Heart left ventricle (tissue), 16 donors: ENCODE measurements around the gene CDV3. TPM values are rescaled to one million over a fixed set of nuclear protein-coding genes. Genes with fewer than 3 reads are reported as not detected.

Experiments
- ATAC-seq, 4 donors: fragments of 200-7000 bp; cut with Tn5 transposase; one replicate each; pipeline ENCODE4 v1.9.1; 2020 to 2022; ENCODE audit warnings: moderate library complexity in 4 of 4, mild to moderate bottlenecking in 3 of 4, moderate number of reproducible peaks in 1 of 4
- DNase-seq, 5 donors: peaks; one replicate each; pipeline ENCODE4 v3.0.0-alpha.2; 2020
- H3K27ac ChIP-seq, 12 donors: fragments of 200-600 bp; sonication (generic) in 4 of 12; one replicate each; pipeline versions ENCODE4 v1.5.0 to v1.8.0; 2016 to 2022; ENCODE audit warnings: mild to moderate bottlenecking in 2 of 12
- H3K27me3 ChIP-seq, 9 donors: fragments of 200-600 bp; sonication (generic) in 2 of 9; one replicate each; pipeline versions ENCODE4 v1.5.1 to v1.8.0; 2016 to 2022; ENCODE audit warnings: mild to moderate bottlenecking in 3 of 9
- H3K36me3 ChIP-seq, 9 donors: fragments of 200-600 bp; sonication (generic) in 2 of 9; one replicate each; pipeline versions ENCODE4 v1.5.0 to v1.8.0; 2018 to 2022; ENCODE audit warnings: mild to moderate bottlenecking in 2 of 9
- H3K4me1 ChIP-seq, 12 donors: fragments of 200-600 bp; sonication (generic) in 4 of 12; one replicate each; pipeline versions ENCODE4 v1.5.0 to v1.8.0; 2016 to 2022; ENCODE audit warnings: mild to moderate bottlenecking in 3 of 12
- H3K4me3 ChIP-seq, 12 donors: fragments of 200-600 bp; sonication (generic) in 4 of 12; one replicate each; pipeline versions ENCODE4 v1.5.0 to v1.8.0; 2017 to 2022; ENCODE audit warnings: mild to moderate bottlenecking in 9 of 12, moderate library complexity in 4 of 12
- H3K9me3 ChIP-seq, 12 donors: fragments of 200-600 bp; sonication (generic) in 4 of 12; one replicate each; pipeline versions ENCODE4 v1.5.0 to v1.8.0; 2016 to 2022; ENCODE audit warnings: mild to moderate bottlenecking in 1 of 12
- CTCF ChIP-seq, 12 donors: fragments of 200-600 bp; sonication (generic) in 4 of 12; IDR thresholded peaks; one replicate each; pipeline versions ENCODE4 v1.5.0 to v1.8.0; 2018 to 2022; ENCODE audit warnings: antibody characterized with exemption in 12 of 12, mild to moderate bottlenecking in 5 of 12
- POLR2A ChIP-seq, 2 donors: fragments of 450-650 bp; IDR thresholded peaks; one replicate each; pipeline ENCODE4 v1.6.1; 2017; ENCODE audit warnings: antibody characterized with exemption in 2 of 2, mild to moderate bottlenecking in 2 of 2, moderate library complexity in 2 of 2
- WGBS, 4 donors: extraction: QIAGEN DNeasy Blood & Tissue Kit in 2 of 4; methylation state at CpG; one replicate each; pipeline versions ENCODE4 v1.1.5 to v1.1.7; 2013 to 2018; 5-methylcytosine and 5-hydroxymethylcytosine counted together
- intact Hi-C, 10 donors: fragments of 100-400 bp; cut with DNase I; formaldehyde crosslinking; loops; one replicate each; pipeline versions ENCODE4 v1.11.1 to v1.14.2; 2022
- polyA plus RNA-seq, 2 donors: library from polyadenylated mRNA; stranded (reverse); fragments of 200-250 nt; gene quantifications; one replicate each; pipeline ENCODE4 v1.2.3, GENCODE V29; 2013
- total RNA-seq, 9 donors: library from RNA; depleted of rRNA in 2 of 9; stranded (reverse); fragments of >200 nt in 2 of 9; fragmentation: NEBNext Ultra II Directional in 3 of 9; extraction: Animal tissue kit (Norgen Biotek cat#: 25700) in 3 of 9; gene quantifications; one replicate each; pipeline versions ENCODE4 v1.1.0 to v1.2.4, GENCODE V29; 2016 to 2023
- donor health status: ischemic (EF 13 %, LVEDD 7.1; RV severe dilation, severe dysfunction).
- donor health status: healthy with polysubstance abuse.
- donor health status: DM: no; HTN: yes; CAD: no.
- donor health status: DM: no; HTN: no; CAD: no.
- donor health status: ischemic (EF 25% LVEDD 6.9; RV normal size, moderate dysfunction).
- donor health status: ischemic (EF 25% LVEDD 5.7; RV mildly dilated, moderate dysfunction).
- donor health status: healthy.
- donor health status: DM: yes; HTN: yes; CAD: no.
- donor health status: ischemic (EF 35%, LVEDD 5.7; RV mildly dilated, moderate dysfunction).
- donor health status: nonischemic (EF 11% LVEDD 7.7; RV severe dilation, severe dysfunction).
- donor health status: DM: yes; HTN: yes; CAD: no.
- donor health status: PGD.
- donor health status: ischemic (EF 29% LVEDD 5.4; RV normal size, mild dysfunction).
- donor health status: nonischemic (EF 23%, LVEDD 6.1; RV moderate dilation, normal function).

Gene CDV3
- total and polyA plus RNA-seq, 11 donors: 30.5 to 221 (median 160) TPM

- WGBS, 4 donors: 94 to 98% (median 97%) methylated on average over 13 of the region's 13 CpGs
- no peaks in the 10 kb centered on the region for H3K4me1 ChIP-seq
- H3K9me3 ChIP-seq: no peaks in the 10 kb centered on the region
- TF ChIP-seq CTCF (IDR thresholded peaks at IDR 0.05) (no peak), POLR2A (IDR thresholded peaks at IDR 0.05) (no peak)
- H3K36me3 ChIP-seq: peaks cover 0 to 98% (median 91%) of the 10 kb centered on the region in 9 donors
- H3K27ac ChIP-seq: no peak overlapping the region
- H3K27me3 ChIP-seq: no peaks in the 10 kb centered on the region
- DNase-seq (no peak), ATAC-seq (no peak)
- no peak overlapping the region for H3K4me3 ChIP-seq
- intact Hi-C loops: no loop called here
These were observed 46.7 kb downstream of the CDV3 start for GRCh38 chr3:133620066-133620784.

- H3K27ac ChIP-seq: peak overlapping the region in 1 of 12 donors; percentile 28
- DNase-seq: no peak
- peaks cover 0 to 14% (median 5%) of the 10 kb centered on the region in 12 donors for H3K4me1 ChIP-seq
- H3K27me3 ChIP-seq: no peaks in the 10 kb centered on the region
- peaks cover 0 to 81% (median 73%) of the 10 kb centered on the region in 9 donors for H3K36me3 ChIP-seq
- TF ChIP-seq CTCF (IDR thresholded peaks at IDR 0.05): no peak
- TF ChIP-seq POLR2A (IDR thresholded peaks at IDR 0.05): no peak
- intact Hi-C loops: no loop called here
- no peak overlapping the region for H3K4me3 ChIP-seq
- H3K9me3 ChIP-seq: no peaks in the 10 kb centered on the region
- peak in 3 of 4 donors; percentile 39 to 79 (median 42) for ATAC-seq
These were observed 54.3 kb downstream of the CDV3 start for GRCh38 chr3:133627789-133628188.

- WGBS, 4 donors: 93 to 98% (median 95%) methylated on average over 2 of the region's 2 CpGs
- Histone ChIP-seq H3K36me3 (peaks cover 0 to 81% (median 71%) of the 10 kb centered on the region in 9 donors), H3K4me3 (no peak overlapping the region), H3K27ac (no peak overlapping the region), H3K9me3 (no peaks in the 10 kb centered on the region), H3K4me1 (peaks cover 0 to 14% (median 5%) of the 10 kb centered on the region in 12 donors), H3K27me3 (no peaks in the 10 kb centered on the region)
- no peak for TF ChIP-seq POLR2A (IDR thresholded peaks at IDR 0.05)
- TF ChIP-seq CTCF (IDR thresholded peaks at IDR 0.05): no peak
- intact Hi-C loops: no loop called here
- ATAC-seq (no peak), DNase-seq (no peak)
These were observed 55.7 kb downstream of the CDV3 start for GRCh38 chr3:133629146-133629545.

GRCh38 chr3:133633439-133633838 lies 60.0 kb downstream of the CDV3 start:
- Histone ChIP-seq H3K27me3 (no peaks in the 10 kb centered on the region), H3K4me1 (peaks cover 0 to 2% (median 0%) of the 10 kb centered on the region in 12 donors), H3K27ac (no peak overlapping the region), H3K9me3 (no peaks in the 10 kb centered on the region), H3K4me3 (no peak overlapping the region), H3K36me3 (peaks cover 2 to 83% (median 74%) of the 10 kb centered on the region in 9 donors)
- intact Hi-C loops: no loop called here
- ATAC-seq (no peak), DNase-seq (no peak)
- TF ChIP-seq CTCF (IDR thresholded peaks at IDR 0.05) (no peak), POLR2A (IDR thresholded peaks at IDR 0.05) (no peak)
- WGBS, 4 donors: 96 to 99% (median 98%) methylated on average over 4 of the region's 4 CpGs

Other genes with a start within 250 kb of the CDV3 start
- gene BFSP2, start 173.6 kb upstream of the CDV3 start, total RNA-seq: not detected
- not detected for gene BFSP2, start 173.6 kb upstream of the CDV3 start, polyA plus RNA-seq
- gene TOPBP1, start 88.3 kb downstream of the CDV3 start, total RNA-seq: 10 to 100 TPM in 7 of 9 donors, 1 to 10 TPM in 2; 7.9 to 18.3 (median 11.8) TPM
- 10 to 100 TPM in 1 of 2 donors, 1 to 10 TPM in 1; 2.6 to 10.3 TPM for gene TOPBP1, start 88.3 kb downstream of the CDV3 start, polyA plus RNA-seq
- gene TF, start 172.7 kb downstream of the CDV3 start, total RNA-seq: 10 to 100 TPM in 1 of 9 donors, 1 to 10 TPM in 6, under 1 TPM in 1, not detected in 1; 0.86 to 76.0 (median 2.4) TPM
- 1 to 10 TPM; 1.9 to 3.8 TPM for gene TF, start 172.7 kb downstream of the CDV3 start, polyA plus RNA-seq
- 10 to 100 TPM; 13.7 to 35.9 (median 24.9) TPM for gene SRPRB, start 232.1 kb downstream of the CDV3 start, total RNA-seq
- 10 to 100 TPM; 13.3 to 55.0 TPM for gene SRPRB, start 232.1 kb downstream of the CDV3 start, polyA plus RNA-seq